GM12865 (cell line): ENCODE data around the gene BCAR3.

Experiments
- DNase-seq: peaks from one replicate; pipeline ENCODE4 v3.0.0; 2010; ENCODE audit warnings: low read depth
- H3K4me3 ChIP-seq: 2 replicates; pipeline ENCODE4 v1.5.1; 2011; ENCODE audit warnings: mild to moderate bottlenecking, low read depth, low read length, control low read depth
- CTCF ChIP-seq: IDR thresholded peaks from 2 replicates; pipeline ENCODE4 v1.5.1; 2011; ENCODE audit warnings: low read length, control low read depth, low read depth, inconsistent platforms; ENCODE audit not compliant: insufficient read depth; ENCODE audit errors: missing control alignments

Gene BCAR3

GRCh38 chr1:93614541-93614940 is 67.1 kb downstream of the BCAR3 start:
- TF ChIP-seq CTCF, result no peak
- H3K4me3 ChIP-seq, result no peak overlapping the region
- DNase-seq, result no peak

- no peak for DNase-seq
- no peak for TF ChIP-seq CTCF
- no peak overlapping the region for H3K4me3 ChIP-seq
Measured at GRCh38 chr1:93613898-93614297, 67.7 kb downstream of the BCAR3 start.

- no peak overlapping the region for H3K4me3 ChIP-seq
- TF ChIP-seq CTCF, result no peak
- DNase-seq, result no peak
Measured at GRCh38 chr1:93612510-93612909, 69.1 kb downstream of the BCAR3 start.

GRCh38 chr1:93611668-93612067 is 70.0 kb downstream of the BCAR3 start:
- DNase-seq, result no peak
- no peak overlapping the region for H3K4me3 ChIP-seq
- TF ChIP-seq CTCF, result no peak

- DNase-seq, result no peak
- TF ChIP-seq CTCF, result no peak
- no peak overlapping the region for H3K4me3 ChIP-seq
Measured at GRCh38 chr1:93609536-93609935, 72.1 kb downstream of the BCAR3 start.

GRCh38 chr1:93608187-93609109 is 73.2 kb downstream of the BCAR3 start:
- TF ChIP-seq CTCF, result no peak
- DNase-seq, result peak; percentile 38
- no peak overlapping the region for H3K4me3 ChIP-seq

- peak; percentile 85 for DNase-seq
- H3K4me3 ChIP-seq, result no peak overlapping the region
- no peak for TF ChIP-seq CTCF
Measured at GRCh38 chr1:93607814-93608186, 73.8 kb downstream of the BCAR3 start.
